H1 (cell line): ENCODE results near the gene CNNM3.

ENCODE experiments used
- CBX5 ChIP-seq: fragments of 300-800, 300-1000 bp; sonication (generic); IDR thresholded peaks from 2 replicates; pipeline ENCODE4 v1.7.1; 2016; ENCODE audit warnings: antibody characterized with exemption, low read length, low read depth
- CEBPB ChIP-seq: IDR thresholded peaks from 2 replicates; pipeline ENCODE4 v1.6.1; 2012; ENCODE audit warnings: low read depth, low read length
- CHD1 ChIP-seq: IDR thresholded peaks from 2 replicates; pipeline ENCODE4 v1.6.1; 2012; ENCODE audit warnings: low read depth, low read length, improper control_type of control experiment
- CREB1 ChIP-seq: IDR thresholded peaks from 2 replicates; pipeline ENCODE4 v1.6.1; 2012; ENCODE audit warnings: inconsistent platforms
- EGR1 ChIP-seq: IDR thresholded peaks from 2 replicates; pipeline ENCODE4 v1.6.1; 2011; ENCODE audit warnings: low read depth, low read length, borderline replicate concordance
- GTF2F1 ChIP-seq: IDR thresholded peaks from 2 replicates; pipeline ENCODE4 v1.6.1; 2012; ENCODE audit warnings: low read depth, low read length, improper control_type of control experiment, borderline replicate concordance
- HDAC2 ChIP-seq, 2 experiments: fragments of 300-600 bp in 1 of 2; sonication (generic) in 1 of 2; IDR thresholded peaks; 2 replicates each; pipeline ENCODE4 v1.6.1; 2011 to 2012; ENCODE audit warnings: low read depth in 2 of 2, low read length in 2 of 2, mild to moderate bottlenecking in 2 of 2, moderate library complexity in 2 of 2, borderline replicate concordance in 1 of 2, inconsistent platforms in 1 of 2
- POLR2A ChIP-seq, 2 experiments: IDR thresholded peaks; 1 replicate in 1 of 2; 2 replicates in 1 of 2; pipeline ENCODE4 v1.6.1; 2011; ENCODE audit warnings: low read depth in 2 of 2, low read length in 2 of 2, mild to moderate bottlenecking in 2 of 2; ENCODE audit errors: control extremely low read depth in 1 of 2
- POLR2AphosphoS5 ChIP-seq: IDR thresholded peaks from 2 replicates; pipeline ENCODE4 v1.6.1; 2011; ENCODE audit warnings: low read depth, low read length
- TAF1 ChIP-seq: IDR thresholded peaks from 2 replicates; pipeline ENCODE4 v1.6.1; 2011; ENCODE audit warnings: mild to moderate bottlenecking, low read depth, low read length
- TBP ChIP-seq: IDR thresholded peaks from 2 replicates; pipeline ENCODE4 v1.6.1; 2011; ENCODE audit warnings: low read depth, low read length, improper control_type of control experiment
- TF ChIP-seq, protein P1 (sequence below), 3 experiments: IDR thresholded peaks; 1 replicate in 2 of 3; 2 replicates in 1 of 3; pipeline versions ENCODE4 v1.5.1 to v1.6.1; 2011; ENCODE audit warnings: low read length in 3 of 3, mild to moderate bottlenecking in 3 of 3, inconsistent platforms in 2 of 3, low read depth in 1 of 3, moderate library complexity in 1 of 3; ENCODE audit not compliant: insufficient read depth in 1 of 3; ENCODE audit errors: control extremely low read depth in 1 of 3
- TF ChIP-seq, protein P2 (sequence below): fragments of 300-600 bp; sonication (generic); IDR thresholded peaks from 2 replicates; pipeline ENCODE4 v1.7.1; 2012; ENCODE audit warnings: low read length, moderate library complexity, mild to moderate bottlenecking, inconsistent platforms; ENCODE audit not compliant: insufficient replicate concordance

DNA sequence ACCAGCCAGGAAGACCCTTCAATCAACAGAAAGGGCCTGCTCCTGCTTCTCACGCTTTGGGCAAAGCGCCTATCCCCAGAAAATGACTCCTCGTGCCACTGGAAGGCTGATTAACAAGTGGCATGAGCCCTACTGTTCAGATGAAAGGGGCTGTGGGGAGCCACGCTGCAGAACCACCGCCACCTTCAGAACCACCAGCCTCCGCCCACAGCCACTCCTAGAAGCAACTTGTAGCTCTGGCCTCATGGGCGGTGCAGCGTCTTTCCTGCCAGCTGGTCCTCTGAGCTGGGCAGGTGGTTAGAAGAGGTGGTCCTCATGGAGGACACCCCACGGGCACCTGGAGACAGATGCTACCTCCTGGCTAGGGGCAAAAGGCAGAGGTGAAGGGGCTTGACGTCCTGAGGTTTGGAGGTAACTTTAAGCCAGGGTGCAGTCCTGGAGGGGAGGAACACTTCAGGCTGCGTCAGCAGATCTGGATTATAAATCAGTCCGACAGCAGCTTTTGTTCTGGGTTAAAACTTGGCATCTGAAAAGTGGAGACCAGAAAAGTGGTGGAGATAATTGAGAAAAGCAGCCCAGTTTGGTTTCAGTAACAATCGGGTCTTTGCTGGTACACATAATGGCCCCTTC is 54.7 kb downstream of the CNNM3 start:
- TF ChIP-seq, protein P1, sequence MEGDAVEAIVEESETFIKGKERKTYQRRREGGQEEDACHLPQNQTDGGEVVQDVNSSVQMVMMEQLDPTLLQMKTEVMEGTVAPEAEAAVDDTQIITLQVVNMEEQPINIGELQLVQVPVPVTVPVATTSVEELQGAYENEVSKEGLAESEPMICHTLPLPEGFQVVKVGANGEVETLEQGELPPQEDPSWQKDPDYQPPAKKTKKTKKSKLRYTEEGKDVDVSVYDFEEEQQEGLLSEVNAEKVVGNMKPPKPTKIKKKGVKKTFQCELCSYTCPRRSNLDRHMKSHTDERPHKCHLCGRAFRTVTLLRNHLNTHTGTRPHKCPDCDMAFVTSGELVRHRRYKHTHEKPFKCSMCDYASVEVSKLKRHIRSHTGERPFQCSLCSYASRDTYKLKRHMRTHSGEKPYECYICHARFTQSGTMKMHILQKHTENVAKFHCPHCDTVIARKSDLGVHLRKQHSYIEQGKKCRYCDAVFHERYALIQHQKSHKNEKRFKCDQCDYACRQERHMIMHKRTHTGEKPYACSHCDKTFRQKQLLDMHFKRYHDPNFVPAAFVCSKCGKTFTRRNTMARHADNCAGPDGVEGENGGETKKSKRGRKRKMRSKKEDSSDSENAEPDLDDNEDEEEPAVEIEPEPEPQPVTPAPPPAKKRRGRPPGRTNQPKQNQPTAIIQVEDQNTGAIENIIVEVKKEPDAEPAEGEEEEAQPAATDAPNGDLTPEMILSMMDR (IDR thresholded peaks at IDR 0.05; ENCODE audit: control extremely low read depth in 1 of 3, insufficient read depth in 1 of 3, low read depth in 1 of 3, low read length in 3 of 3), result no peak
- TF ChIP-seq, protein P2, sequence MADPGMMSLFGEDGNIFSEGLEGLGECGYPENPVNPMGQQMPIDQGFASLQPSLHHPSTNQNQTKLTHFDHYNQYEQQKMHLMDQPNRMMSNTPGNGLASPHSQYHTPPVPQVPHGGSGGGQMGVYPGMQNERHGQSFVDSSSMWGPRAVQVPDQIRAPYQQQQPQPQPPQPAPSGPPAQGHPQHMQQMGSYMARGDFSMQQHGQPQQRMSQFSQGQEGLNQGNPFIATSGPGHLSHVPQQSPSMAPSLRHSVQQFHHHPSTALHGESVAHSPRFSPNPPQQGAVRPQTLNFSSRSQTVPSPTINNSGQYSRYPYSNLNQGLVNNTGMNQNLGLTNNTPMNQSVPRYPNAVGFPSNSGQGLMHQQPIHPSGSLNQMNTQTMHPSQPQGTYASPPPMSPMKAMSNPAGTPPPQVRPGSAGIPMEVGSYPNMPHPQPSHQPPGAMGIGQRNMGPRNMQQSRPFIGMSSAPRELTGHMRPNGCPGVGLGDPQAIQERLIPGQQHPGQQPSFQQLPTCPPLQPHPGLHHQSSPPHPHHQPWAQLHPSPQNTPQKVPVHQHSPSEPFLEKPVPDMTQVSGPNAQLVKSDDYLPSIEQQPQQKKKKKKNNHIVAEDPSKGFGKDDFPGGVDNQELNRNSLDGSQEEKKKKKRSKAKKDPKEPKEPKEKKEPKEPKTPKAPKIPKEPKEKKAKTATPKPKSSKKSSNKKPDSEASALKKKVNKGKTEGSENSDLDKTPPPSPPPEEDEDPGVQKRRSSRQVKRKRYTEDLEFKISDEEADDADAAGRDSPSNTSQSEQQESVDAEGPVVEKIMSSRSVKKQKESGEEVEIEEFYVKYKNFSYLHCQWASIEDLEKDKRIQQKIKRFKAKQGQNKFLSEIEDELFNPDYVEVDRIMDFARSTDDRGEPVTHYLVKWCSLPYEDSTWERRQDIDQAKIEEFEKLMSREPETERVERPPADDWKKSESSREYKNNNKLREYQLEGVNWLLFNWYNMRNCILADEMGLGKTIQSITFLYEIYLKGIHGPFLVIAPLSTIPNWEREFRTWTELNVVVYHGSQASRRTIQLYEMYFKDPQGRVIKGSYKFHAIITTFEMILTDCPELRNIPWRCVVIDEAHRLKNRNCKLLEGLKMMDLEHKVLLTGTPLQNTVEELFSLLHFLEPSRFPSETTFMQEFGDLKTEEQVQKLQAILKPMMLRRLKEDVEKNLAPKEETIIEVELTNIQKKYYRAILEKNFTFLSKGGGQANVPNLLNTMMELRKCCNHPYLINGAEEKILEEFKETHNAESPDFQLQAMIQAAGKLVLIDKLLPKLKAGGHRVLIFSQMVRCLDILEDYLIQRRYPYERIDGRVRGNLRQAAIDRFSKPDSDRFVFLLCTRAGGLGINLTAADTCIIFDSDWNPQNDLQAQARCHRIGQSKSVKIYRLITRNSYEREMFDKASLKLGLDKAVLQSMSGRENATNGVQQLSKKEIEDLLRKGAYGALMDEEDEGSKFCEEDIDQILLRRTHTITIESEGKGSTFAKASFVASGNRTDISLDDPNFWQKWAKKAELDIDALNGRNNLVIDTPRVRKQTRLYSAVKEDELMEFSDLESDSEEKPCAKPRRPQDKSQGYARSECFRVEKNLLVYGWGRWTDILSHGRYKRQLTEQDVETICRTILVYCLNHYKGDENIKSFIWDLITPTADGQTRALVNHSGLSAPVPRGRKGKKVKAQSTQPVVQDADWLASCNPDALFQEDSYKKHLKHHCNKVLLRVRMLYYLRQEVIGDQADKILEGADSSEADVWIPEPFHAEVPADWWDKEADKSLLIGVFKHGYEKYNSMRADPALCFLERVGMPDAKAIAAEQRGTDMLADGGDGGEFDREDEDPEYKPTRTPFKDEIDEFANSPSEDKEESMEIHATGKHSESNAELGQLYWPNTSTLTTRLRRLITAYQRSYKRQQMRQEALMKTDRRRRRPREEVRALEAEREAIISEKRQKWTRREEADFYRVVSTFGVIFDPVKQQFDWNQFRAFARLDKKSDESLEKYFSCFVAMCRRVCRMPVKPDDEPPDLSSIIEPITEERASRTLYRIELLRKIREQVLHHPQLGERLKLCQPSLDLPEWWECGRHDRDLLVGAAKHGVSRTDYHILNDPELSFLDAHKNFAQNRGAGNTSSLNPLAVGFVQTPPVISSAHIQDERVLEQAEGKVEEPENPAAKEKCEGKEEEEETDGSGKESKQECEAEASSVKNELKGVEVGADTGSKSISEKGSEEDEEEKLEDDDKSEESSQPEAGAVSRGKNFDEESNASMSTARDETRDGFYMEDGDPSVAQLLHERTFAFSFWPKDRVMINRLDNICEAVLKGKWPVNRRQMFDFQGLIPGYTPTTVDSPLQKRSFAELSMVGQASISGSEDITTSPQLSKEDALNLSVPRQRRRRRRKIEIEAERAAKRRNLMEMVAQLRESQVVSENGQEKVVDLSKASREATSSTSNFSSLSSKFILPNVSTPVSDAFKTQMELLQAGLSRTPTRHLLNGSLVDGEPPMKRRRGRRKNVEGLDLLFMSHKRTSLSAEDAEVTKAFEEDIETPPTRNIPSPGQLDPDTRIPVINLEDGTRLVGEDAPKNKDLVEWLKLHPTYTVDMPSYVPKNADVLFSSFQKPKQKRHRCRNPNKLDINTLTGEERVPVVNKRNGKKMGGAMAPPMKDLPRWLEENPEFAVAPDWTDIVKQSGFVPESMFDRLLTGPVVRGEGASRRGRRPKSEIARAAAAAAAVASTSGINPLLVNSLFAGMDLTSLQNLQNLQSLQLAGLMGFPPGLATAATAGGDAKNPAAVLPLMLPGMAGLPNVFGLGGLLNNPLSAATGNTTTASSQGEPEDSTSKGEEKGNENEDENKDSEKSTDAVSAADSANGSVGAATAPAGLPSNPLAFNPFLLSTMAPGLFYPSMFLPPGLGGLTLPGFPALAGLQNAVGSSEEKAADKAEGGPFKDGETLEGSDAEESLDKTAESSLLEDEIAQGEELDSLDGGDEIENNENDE, result no peak
- no peak for TF ChIP-seq POLR2A (IDR thresholded peaks at IDR 0.05; ENCODE audit: control extremely low read depth in 1 of 2, low read depth in 2 of 2, low read length in 2 of 2)
- no peak for TF ChIP-seq TAF1
- TF ChIP-seq CREB1, result no peak
- no peak for TF ChIP-seq POLR2AphosphoS5
- TF ChIP-seq CHD1, result no peak
- no peak for TF ChIP-seq TBP
- no peak for TF ChIP-seq HDAC2 (IDR thresholded peaks at IDR 0.05; ENCODE audit: borderline replicate concordance in 1 of 2, low read depth in 2 of 2, low read length in 2 of 2)
- TF ChIP-seq EGR1, result no peak
- TF ChIP-seq CEBPB, result no peak
- no peak for TF ChIP-seq GTF2F1
- no peak for TF ChIP-seq CBX5
